ENCODE results near the gene SNX33.

SNX33 gene

GRCh38 chr15:75641603-75642002 lies 6.1 kb upstream of the SNX33 start:
- no peak for DNase-seq (ENCODE audit: low read depth)

GRCh38 chr15:75644376-75644775 lies 3.3 kb upstream of the SNX33 start:
- peak; percentile 62 for DNase-seq (ENCODE audit: low read depth)

DNA sequence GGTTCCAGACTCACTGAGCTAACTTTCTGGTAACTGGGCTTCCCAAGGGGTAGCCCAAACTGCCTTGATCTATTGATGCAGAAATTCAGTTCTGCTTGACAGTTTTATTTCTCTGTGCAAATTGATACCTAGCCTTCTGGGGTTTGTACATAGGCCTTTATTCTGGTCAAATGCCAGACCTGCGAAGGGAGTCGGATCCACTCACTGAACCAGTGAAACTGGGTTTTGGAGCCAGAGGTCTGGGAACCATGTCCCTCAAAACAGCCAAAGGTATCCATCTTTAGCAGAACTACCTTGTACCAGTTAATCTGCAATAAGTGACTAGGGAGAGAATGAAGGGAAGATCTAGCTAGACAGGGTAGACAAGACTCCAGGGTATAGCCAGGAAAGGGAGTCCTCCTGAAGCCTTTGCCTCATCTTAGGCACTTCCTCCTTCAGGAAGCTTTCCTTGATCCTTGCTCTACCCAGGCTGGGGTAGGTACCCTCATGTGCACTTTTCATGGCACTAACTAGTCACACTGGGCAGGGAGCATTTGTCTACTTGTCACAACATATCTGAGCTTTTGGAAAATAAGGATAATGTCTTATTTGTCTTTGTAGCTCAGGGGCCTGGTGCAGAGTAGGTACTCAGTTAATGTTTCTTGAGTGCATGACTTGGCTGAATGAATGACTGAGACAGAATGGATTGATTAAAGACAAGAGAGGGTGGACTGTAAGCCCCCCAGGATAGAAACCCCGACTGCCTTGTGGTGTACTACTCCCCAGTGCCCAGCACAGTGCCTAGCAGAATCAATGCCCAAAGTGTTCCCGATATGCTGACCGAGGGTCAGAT lies 1.4 kb upstream of the SNX33 start:
- no peak for DNase-seq (ENCODE audit: low read depth)

- DNase-seq (ENCODE audit: low read depth): no peak
Measured at GRCh38 chr15:75646944-75647364, 758 bp upstream of the SNX33 start.

- DNase-seq (ENCODE audit: low read depth): peak; percentile 65
Measured at GRCh38 chr15:75648156-75649000, 666 bp downstream of the SNX33 start.

- DNase-seq (ENCODE audit: low read depth): no peak
Measured at GRCh38 chr15:75649045-75649761, 1.5 kb downstream of the SNX33 start.

DNA sequence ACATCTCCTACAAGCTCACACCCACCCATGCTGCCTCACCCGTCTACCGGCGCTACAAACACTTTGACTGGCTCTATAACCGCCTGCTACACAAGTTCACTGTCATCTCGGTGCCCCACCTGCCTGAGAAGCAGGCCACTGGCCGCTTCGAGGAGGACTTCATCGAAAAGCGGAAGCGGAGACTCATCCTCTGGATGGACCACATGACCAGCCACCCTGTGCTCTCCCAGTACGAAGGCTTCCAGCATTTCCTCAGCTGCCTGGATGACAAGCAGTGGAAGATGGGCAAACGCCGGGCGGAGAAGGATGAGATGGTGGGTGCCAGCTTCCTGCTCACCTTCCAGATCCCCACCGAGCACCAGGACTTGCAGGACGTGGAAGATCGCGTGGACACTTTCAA lies 2.1 kb downstream of the SNX33 start:
- DNase-seq (ENCODE audit: low read depth): no peak

- peak; percentile 74 for DNase-seq (ENCODE audit: low read depth)
Measured at GRCh38 chr15:75650908-75651809, 3.4 kb downstream of the SNX33 start.

- no peak for DNase-seq (ENCODE audit: low read depth)
Measured at GRCh38 chr15:75651810-75652543, 4.3 kb downstream of the SNX33 start.

DNA sequence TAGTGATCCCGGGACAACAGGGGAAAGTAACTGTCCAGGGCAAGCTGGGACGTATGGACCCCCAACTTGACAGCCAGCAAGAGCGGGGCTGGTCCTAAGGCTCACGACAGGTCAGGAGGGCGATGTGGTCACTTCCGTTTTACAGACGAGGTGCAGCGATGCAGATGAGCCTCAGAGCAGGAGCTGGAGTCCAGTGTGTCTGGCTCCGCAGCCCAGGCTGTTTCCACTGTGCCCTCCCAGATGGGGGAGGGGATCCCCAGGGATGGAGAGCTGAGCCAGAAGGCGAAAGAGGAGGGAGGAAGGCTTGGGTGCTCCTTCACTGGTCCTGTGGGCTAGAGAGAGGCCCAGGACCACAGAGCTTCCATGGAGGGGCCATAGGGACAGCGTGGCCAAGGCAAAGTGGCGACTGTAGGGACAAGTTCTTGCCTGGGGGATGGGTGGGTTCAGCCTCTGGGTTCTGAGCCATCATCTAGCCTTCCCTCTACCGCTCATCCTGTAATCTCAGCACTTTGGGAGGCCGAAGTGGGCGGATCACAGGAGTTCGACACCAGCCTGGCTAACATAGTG lies 5.7 kb downstream of the SNX33 start:
- DNase-seq (ENCODE audit: low read depth): no peak

- DNase-seq (ENCODE audit: low read depth): no peak
Measured at GRCh38 chr15:75654201-75654907, 6.6 kb downstream of the SNX33 start.

DNA sequence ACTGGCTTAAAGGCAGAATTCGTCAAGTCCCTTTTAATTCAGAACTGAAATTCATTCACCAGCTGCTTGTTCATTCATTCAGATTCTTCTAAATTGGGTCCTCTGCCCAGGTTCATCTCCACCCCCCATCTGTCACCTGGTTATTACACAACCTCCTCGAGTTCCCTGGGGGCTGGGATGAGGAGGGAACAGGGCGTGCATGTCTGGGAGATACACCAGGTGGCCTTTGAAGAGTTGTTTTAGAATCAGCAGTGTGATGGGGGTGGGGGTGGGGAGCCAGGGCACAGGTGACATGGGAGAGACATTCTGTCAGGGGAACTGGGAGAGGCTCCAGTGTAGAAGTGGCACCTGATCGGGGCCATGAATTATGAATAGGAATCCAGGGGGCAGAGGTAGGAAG lies 8.2 kb downstream of the SNX33 start:
- DNase-seq (ENCODE audit: low read depth): no peak

DNA sequence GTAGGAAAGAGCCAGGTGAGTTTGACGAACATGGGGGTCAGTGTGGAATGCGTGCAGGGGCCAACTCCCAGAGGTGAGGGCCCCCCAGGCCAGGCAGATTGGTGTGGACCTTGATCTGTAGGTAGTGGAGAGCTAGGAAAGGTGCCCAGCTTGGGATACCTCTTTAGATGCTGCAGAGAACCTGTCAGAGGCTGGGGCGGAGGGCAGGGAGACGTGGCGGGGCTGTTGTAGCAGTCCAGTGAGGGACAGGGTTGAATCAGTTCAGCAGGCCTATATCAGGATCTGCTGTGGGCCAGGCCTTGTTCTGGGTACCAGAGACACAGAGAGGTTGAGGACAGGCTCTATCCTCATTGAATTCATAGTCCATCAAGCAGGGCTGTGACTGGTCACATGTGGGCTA lies 8.6 kb downstream of the SNX33 start:
- no peak for DNase-seq (ENCODE audit: low read depth)

- DNase-seq (ENCODE audit: low read depth): no peak
Measured at GRCh38 chr15:75656813-75657212, 9.1 kb downstream of the SNX33 start.

- no peak for DNase-seq (ENCODE audit: low read depth)
Measured at GRCh38 chr15:75659141-75659771, 11.5 kb downstream of the SNX33 start.

DNA sequence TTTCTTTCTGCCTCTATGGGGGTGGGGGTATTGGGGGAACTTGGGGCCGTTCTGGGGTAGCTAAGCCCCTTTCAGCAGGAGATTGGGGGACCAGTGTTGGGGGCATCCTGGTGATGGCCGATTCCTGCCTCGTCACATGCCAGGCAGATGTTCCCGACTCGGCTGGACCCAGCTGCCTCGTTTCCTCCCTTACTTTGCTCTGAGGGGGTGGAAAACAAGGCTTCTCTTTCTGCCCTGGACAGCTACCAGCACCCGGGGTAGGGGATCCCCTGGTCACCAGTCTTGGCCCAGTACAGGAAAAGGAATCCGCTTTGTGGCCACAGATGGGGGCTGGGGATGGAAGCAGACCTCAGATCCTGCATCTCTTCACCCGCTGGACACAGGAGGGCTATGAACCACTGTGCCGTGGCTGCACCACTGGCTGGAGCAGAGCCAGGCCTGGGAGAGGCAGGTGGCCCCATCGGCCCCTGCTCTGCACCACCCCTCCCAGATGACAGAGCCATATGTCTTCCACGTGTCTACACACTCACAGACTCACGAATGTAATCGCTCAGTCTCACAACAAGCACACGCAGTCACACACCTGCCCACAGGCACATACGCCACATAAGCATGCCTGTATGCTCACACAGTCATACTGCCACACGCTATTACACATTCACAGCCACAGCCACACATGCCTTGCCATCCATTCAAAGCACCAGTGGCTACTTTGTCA lies 12.4 kb downstream of the SNX33 start:
- DNase-seq (ENCODE audit: low read depth): no peak

GRCh38 chr15:75661100-75661755 lies 13.5 kb downstream of the SNX33 start:
- peak; percentile 96 for DNase-seq (ENCODE audit: low read depth)

DNA sequence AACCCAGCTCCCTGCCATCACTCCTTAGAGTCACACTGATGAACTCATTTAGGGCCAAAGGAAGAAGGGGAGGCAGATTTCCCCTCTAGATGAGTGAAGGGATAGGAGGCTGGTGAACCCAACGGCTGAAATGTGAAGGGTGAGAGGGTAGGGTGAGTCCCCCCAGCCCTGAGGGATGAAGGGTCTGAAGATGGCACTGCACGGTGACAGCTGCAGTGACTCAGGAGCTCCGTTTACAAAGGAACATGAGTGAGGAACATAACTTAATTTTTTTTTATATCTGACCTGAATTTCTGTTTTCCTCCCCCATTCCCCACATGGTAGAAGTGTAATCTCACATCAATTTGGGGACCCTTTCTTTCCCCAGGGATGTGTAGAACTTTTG lies 14.0 kb downstream of the SNX33 start:
- no peak for DNase-seq (ENCODE audit: low read depth)

Measured in EH (cell line).